Liver (tissue), 9 donors: ENCODE results near the gene CTAGE1. TPM values are rescaled to one million over a fixed set of nuclear protein-coding genes. Genes with fewer than 3 reads are reported as not detected.
"Not testable (repeated sequence)": the region's sequence is repeated elsewhere in the genome, so short reads cannot be mapped to it uniquely, and the experiment has no call there.

Experiments used
- DNase-seq: peaks from one replicate; pipeline ENCODE4 v3.0.0-alpha.2; 2017; ENCODE audit warnings: low spot score
- H3K27ac ChIP-seq, 2 donors: one replicate each; pipeline ENCODE4 v1.7.0; 2013; ENCODE audit warnings: inconsistent platforms in 2 of 2, low read length in 2 of 2, control low read depth in 1 of 2, low read depth in 1 of 2, mild to moderate bottlenecking in 1 of 2
- H3K27me3 ChIP-seq, 4 donors: one replicate each; pipeline versions ENCODE4 v1.6.1 to v1.7.0; 2013; ENCODE audit warnings: low read length in 3 of 4, inconsistent platforms in 1 of 4, mild to moderate bottlenecking in 1 of 4, moderate library complexity in 1 of 4; ENCODE audit not compliant: control insufficient read depth in 4 of 4, insufficient read depth in 4 of 4
- H3K36me3 ChIP-seq, 4 donors: one replicate each; pipeline versions ENCODE4 v1.6.1 to v1.7.0; 2013; ENCODE audit warnings: low read length in 3 of 4, mild to moderate bottlenecking in 3 of 4, low read depth in 1 of 4, moderate library complexity in 1 of 4; ENCODE audit not compliant: control insufficient read depth in 4 of 4, insufficient read depth in 3 of 4
- H3K4me1 ChIP-seq, 4 donors: one replicate each; pipeline versions ENCODE4 v1.6.1 to v1.7.0; 2013; ENCODE audit warnings: low read length in 3 of 4, mild to moderate bottlenecking in 3 of 4, moderate library complexity in 1 of 4; ENCODE audit not compliant: control insufficient read depth in 4 of 4, insufficient read depth in 4 of 4
- H3K4me3 ChIP-seq, 3 donors: one replicate each; pipeline versions ENCODE4 v1.6.1 to v1.7.0; 2013; ENCODE audit warnings: low read length in 3 of 3, control low read depth in 1 of 3, low read depth in 1 of 3, mild to moderate bottlenecking in 1 of 3
- H3K9ac ChIP-seq, 2 donors: one replicate each; pipeline ENCODE4 v1.7.0; 2013; ENCODE audit warnings: low read length in 2 of 2, mild to moderate bottlenecking in 2 of 2, moderate library complexity in 2 of 2, control low read depth in 1 of 2, low read depth in 1 of 2
- H3K9me3 ChIP-seq, 4 donors: one replicate each; pipeline versions ENCODE4 v1.6.1 to v1.7.0; 2013; ENCODE audit warnings: low read length in 3 of 4; ENCODE audit not compliant: control insufficient read depth in 4 of 4
- EGR1 ChIP-seq, 2 donors: IDR thresholded peaks; 2 replicates each; pipeline ENCODE4 v1.6.1; 2016 to 2018; ENCODE audit warnings: antibody characterized with exemption in 2 of 2, low read depth in 2 of 2
- FOXA2 ChIP-seq: IDR thresholded peaks from 2 replicates; pipeline ENCODE4 v1.6.1; 2016; ENCODE audit warnings: antibody characterized with exemption
- GABPA ChIP-seq, 2 donors: IDR thresholded peaks in 1 of 2; conservative IDR thresholded peaks in 1 of 2; 2 replicates each; pipeline ENCODE4 v1.6.1; 2016; ENCODE audit warnings: antibody characterized with exemption in 2 of 2, mild to moderate bottlenecking in 1 of 2, moderate library complexity in 1 of 2
- HNF4A ChIP-seq, 2 donors: conservative IDR thresholded peaks; 2 replicates each; pipeline ENCODE4 v1.6.1; 2016; ENCODE audit warnings: antibody characterized with exemption in 2 of 2, mild to moderate bottlenecking in 2 of 2
- HNF4G ChIP-seq: IDR thresholded peaks from 2 replicates; pipeline ENCODE4 v1.6.1; 2016; ENCODE audit warnings: antibody characterized with exemption
- JUND ChIP-seq, 2 donors: IDR thresholded peaks; 2 replicates each; pipeline ENCODE4 v1.6.1; 2016; ENCODE audit warnings: antibody characterized with exemption in 2 of 2
- NR2F2 ChIP-seq: IDR thresholded peaks from 2 replicates; pipeline ENCODE4 v1.6.1; 2016; ENCODE audit warnings: antibody characterized with exemption
- RXRA ChIP-seq, 2 donors: IDR thresholded peaks; 2 replicates each; pipeline ENCODE4 v1.6.1; 2017 to 2018; ENCODE audit warnings: antibody characterized with exemption in 2 of 2, mild to moderate bottlenecking in 1 of 2
- SP1 ChIP-seq: IDR thresholded peaks from 2 replicates; pipeline ENCODE4 v1.6.1; 2018; ENCODE audit warnings: antibody characterized with exemption, mild to moderate bottlenecking
- TAF1 ChIP-seq: conservative IDR thresholded peaks from 2 replicates; pipeline ENCODE4 v1.6.1; 2016; ENCODE audit warnings: antibody characterized with exemption, mild to moderate bottlenecking
- YY1 ChIP-seq: IDR thresholded peaks from 2 replicates; pipeline ENCODE4 v1.6.1; 2016; ENCODE audit warnings: antibody characterized with exemption, mild to moderate bottlenecking
- WGBS: extraction: QIAGEN DNeasy Blood & Tissue Kit; methylation state at CpG from one replicate; pipeline ENCODE4 v1.1.7; 2013; 5-methylcytosine and 5-hydroxymethylcytosine counted together
- polyA plus RNA-seq, 2 donors: library from polyadenylated mRNA; stranded (reverse) in 1 of 2; unstranded in 1 of 2; fragments of 200-250 nt in 1 of 2; fragments of >200 nt in 1 of 2; fragmentation: Nextera tagmentation in 1 of 2; extraction: Ambion mirVana in 1 of 2; gene quantifications; one replicate each; pipeline versions ENCODE4 v1.2.1 to v1.2.3, GENCODE V29; 2013 to 2015
- total RNA-seq, 2 donors: library from RNA; depleted of rRNA; stranded (reverse); fragments of >200 nt; gene quantifications; one replicate each; pipeline ENCODE4 v1.2.3, GENCODE V29; 2014
- TF ChIP-seq, protein P1 (sequence below): IDR thresholded peaks from 2 replicates; pipeline ENCODE4 v1.6.1; 2016; ENCODE audit warnings: antibody characterized with exemption
- TF ChIP-seq, protein P2 (sequence below): fragments of 150-350 bp; IDR thresholded peaks from 2 replicates; pipeline ENCODE4 v1.5.1; 2017; ENCODE audit warnings: improper control_type of control experiment, low read depth, low read length; ENCODE audit not compliant: missing input control
- TF ChIP-seq, protein P3 (sequence below): IDR thresholded peaks from 2 replicates; pipeline ENCODE4 v1.6.1; 2016; ENCODE audit warnings: antibody characterized with exemption, mild to moderate bottlenecking
- donor health status: healthy.
- donor health status: healthy.
- donor health status: healthy.
- donor health status: healthy.
- donor health status: healthy.

CTAGE1 gene
- total and polyA plus RNA-seq, 4 donors: not detected

DNA sequence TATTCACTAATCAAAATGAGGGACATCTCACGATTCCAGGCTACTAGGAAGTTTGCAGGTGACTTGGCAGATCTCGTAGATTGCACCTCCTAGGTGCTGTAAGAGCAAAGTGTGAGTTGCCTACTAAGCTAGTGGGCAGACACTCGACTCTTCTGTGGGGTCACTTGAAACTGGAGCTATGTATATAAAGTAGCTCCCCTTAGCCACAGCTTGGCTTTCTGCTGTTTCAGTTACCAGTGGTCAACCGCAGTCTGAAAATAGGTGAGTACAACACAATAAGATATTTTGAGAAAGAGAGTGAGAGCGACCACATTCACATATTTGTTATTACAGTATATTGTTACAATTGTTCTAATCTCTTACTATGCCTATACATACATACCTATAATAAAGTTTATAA is 23.3 kb downstream of the CTAGE1 start:
- H3K9ac ChIP-seq: no peak overlapping the region
- H3K4me3 ChIP-seq: no peak overlapping the region
- no peaks in the 10 kb centered on the region for H3K36me3 ChIP-seq
- WGBS: 92% methylated on average over 5 of the region's 5 CpGs
- no peaks in the 10 kb centered on the region for H3K27me3 ChIP-seq
- H3K4me1 ChIP-seq: no peaks in the 10 kb centered on the region
- no peak for TF ChIP-seq YY1
- TF ChIP-seq JUND (IDR thresholded peaks at IDR 0.05): no peak
- no peak for TF ChIP-seq NR2F2
- TF ChIP-seq HNF4A (conservative IDR thresholded peaks at IDR 0.05): no peak
- TF ChIP-seq GABPA (IDR thresholded peaks at IDR 0.05 in 1 of 2, conservative IDR thresholded peaks at IDR 0.05 in 1 of 2): no peak
- no peak for TF ChIP-seq EGR1 (IDR thresholded peaks at IDR 0.05; ENCODE audit: low read depth in 2 of 2)
- no peak for TF ChIP-seq TAF1
- TF ChIP-seq HNF4G: no peak
- no peak for TF ChIP-seq SP1
- TF ChIP-seq, protein P1, sequence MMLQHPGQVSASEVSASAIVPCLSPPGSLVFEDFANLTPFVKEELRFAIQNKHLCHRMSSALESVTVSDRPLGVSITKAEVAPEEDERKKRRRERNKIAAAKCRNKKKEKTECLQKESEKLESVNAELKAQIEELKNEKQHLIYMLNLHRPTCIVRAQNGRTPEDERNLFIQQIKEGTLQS: no peak
- TF ChIP-seq FOXA2: no peak
- TF ChIP-seq, protein P2, sequence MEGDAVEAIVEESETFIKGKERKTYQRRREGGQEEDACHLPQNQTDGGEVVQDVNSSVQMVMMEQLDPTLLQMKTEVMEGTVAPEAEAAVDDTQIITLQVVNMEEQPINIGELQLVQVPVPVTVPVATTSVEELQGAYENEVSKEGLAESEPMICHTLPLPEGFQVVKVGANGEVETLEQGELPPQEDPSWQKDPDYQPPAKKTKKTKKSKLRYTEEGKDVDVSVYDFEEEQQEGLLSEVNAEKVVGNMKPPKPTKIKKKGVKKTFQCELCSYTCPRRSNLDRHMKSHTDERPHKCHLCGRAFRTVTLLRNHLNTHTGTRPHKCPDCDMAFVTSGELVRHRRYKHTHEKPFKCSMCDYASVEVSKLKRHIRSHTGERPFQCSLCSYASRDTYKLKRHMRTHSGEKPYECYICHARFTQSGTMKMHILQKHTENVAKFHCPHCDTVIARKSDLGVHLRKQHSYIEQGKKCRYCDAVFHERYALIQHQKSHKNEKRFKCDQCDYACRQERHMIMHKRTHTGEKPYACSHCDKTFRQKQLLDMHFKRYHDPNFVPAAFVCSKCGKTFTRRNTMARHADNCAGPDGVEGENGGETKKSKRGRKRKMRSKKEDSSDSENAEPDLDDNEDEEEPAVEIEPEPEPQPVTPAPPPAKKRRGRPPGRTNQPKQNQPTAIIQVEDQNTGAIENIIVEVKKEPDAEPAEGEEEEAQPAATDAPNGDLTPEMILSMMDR: no peak
- no peak for TF ChIP-seq RXRA (IDR thresholded peaks at IDR 0.05)
- TF ChIP-seq, protein P3, sequence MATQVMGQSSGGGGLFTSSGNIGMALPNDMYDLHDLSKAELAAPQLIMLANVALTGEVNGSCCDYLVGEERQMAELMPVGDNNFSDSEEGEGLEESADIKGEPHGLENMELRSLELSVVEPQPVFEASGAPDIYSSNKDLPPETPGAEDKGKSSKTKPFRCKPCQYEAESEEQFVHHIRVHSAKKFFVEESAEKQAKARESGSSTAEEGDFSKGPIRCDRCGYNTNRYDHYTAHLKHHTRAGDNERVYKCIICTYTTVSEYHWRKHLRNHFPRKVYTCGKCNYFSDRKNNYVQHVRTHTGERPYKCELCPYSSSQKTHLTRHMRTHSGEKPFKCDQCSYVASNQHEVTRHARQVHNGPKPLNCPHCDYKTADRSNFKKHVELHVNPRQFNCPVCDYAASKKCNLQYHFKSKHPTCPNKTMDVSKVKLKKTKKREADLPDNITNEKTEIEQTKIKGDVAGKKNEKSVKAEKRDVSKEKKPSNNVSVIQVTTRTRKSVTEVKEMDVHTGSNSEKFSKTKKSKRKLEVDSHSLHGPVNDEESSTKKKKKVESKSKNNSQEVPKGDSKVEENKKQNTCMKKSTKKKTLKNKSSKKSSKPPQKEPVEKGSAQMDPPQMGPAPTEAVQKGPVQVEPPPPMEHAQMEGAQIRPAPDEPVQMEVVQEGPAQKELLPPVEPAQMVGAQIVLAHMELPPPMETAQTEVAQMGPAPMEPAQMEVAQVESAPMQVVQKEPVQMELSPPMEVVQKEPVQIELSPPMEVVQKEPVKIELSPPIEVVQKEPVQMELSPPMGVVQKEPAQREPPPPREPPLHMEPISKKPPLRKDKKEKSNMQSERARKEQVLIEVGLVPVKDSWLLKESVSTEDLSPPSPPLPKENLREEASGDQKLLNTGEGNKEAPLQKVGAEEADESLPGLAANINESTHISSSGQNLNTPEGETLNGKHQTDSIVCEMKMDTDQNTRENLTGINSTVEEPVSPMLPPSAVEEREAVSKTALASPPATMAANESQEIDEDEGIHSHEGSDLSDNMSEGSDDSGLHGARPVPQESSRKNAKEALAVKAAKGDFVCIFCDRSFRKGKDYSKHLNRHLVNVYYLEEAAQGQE: no peak
- no peak overlapping the region for H3K27ac ChIP-seq
- DNase-seq: no peak
- no peaks in the 10 kb centered on the region for H3K9me3 ChIP-seq

DNA sequence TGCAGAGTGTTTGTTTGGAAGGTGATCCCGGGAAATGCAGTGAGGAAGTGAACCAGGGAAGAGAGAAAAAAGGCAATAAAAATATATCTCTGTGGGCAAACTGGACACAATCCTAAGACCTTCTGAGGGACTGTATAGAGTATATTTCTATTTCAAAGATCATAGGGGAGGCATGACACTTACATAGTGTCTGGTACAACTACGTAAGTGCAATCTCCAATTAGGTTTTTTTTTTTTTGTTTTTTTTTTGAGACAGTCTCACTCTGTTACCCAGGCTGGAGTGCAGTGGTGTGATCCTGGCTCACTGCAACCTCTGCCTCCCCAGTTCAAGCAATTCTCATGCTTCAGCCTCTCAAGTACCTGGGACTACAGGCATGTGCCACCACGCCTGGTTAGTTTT is 24.6 kb downstream of the CTAGE1 start:
- not testable (repeated sequence) for H3K36me3 ChIP-seq, H3K9ac ChIP-seq, H3K9me3 ChIP-seq, H3K4me3 ChIP-seq, H3K27ac ChIP-seq, H3K4me1 ChIP-seq, DNase-seq, H3K27me3 ChIP-seq
- 94% methylated on average over 3 of the region's 3 CpGs for WGBS
